Natural killer cell (primary cell): ENCODE data around the gene CMTM6. TPM values are rescaled to one million over a fixed set of nuclear protein-coding genes. Genes with fewer than 3 reads are reported as not detected.

Experiments used
- ATAC-seq, 3 donors: fragments of 150-1000 bp in 2 of 3; fragments of 200-7000 bp in 1 of 3; cut with Tn5 transposase; 1 replicate in 1 of 3; 2 replicates in 2 of 3; pipeline ENCODE4 v1.10.0; 2021; ENCODE audit warnings: mild to moderate bottlenecking in 2 of 3, moderate library complexity in 2 of 3
- DNase-seq, 2 donors: peaks; one replicate each; pipeline versions ENCODE4 v3.0.0 to v3.0.0-alpha.2; 2013 to 2021; ENCODE audit warnings: mixed read lengths in 1 of 2
- H3K27ac ChIP-seq: one replicate; pipeline ENCODE4 v1.5.1; 2013; ENCODE audit warnings: mild to moderate bottlenecking, low read length
- H3K27me3 ChIP-seq: one replicate; pipeline ENCODE4 v1.6.1; 2013; ENCODE audit warnings: low read length; ENCODE audit not compliant: control insufficient read depth, insufficient read depth
- H3K36me3 ChIP-seq: one replicate; pipeline ENCODE4 v1.6.1; 2013; ENCODE audit warnings: low read length; ENCODE audit not compliant: control insufficient read depth, insufficient read depth
- H3K4me1 ChIP-seq: one replicate; pipeline ENCODE4 v1.6.1; 2013; ENCODE audit warnings: low read length; ENCODE audit not compliant: control insufficient read depth, insufficient read depth
- H3K4me3 ChIP-seq: one replicate; pipeline ENCODE4 v1.5.1; 2013; ENCODE audit warnings: low read length
- H3K9me3 ChIP-seq: one replicate; pipeline ENCODE4 v1.6.1; 2013; ENCODE audit warnings: low read length; ENCODE audit not compliant: control insufficient read depth, insufficient read depth
- H3K27ac Mint-ChIP-seq, 2 donors: one replicate each; pipeline ENCODE4 v1.8.0; 2022; ENCODE audit warnings: mild to moderate bottlenecking in 2 of 2, mixed read lengths in 2 of 2, moderate library complexity in 1 of 2
- H3K27me3 Mint-ChIP-seq, 2 donors: one replicate each; pipeline ENCODE4 v1.8.0; 2022; ENCODE audit warnings: low read depth in 2 of 2, mixed read lengths in 2 of 2
- H3K36me3 Mint-ChIP-seq: one replicate; pipeline ENCODE4 v1.8.0; 2022; ENCODE audit warnings: mixed read lengths
- H3K4me1 Mint-ChIP-seq, 2 donors: one replicate each; pipeline ENCODE4 v1.8.0; 2022; ENCODE audit warnings: mixed read lengths in 2 of 2
- H3K4me3 Mint-ChIP-seq: one replicate; pipeline ENCODE4 v1.8.0; 2022; ENCODE audit warnings: mild to moderate bottlenecking, moderate library complexity, mixed read lengths
- H3K9me3 Mint-ChIP-seq, 2 donors: one replicate each; pipeline ENCODE4 v1.8.0; 2022; ENCODE audit warnings: mixed read lengths in 2 of 2
- CTCF ChIP-seq: fragments of 200-600 bp; IDR thresholded peaks from one replicate; pipeline ENCODE4 v1.8.0; 2022; ENCODE audit warnings: antibody characterized with exemption
- WGBS: methylation state at CpG from one replicate; pipeline ENCODE4 v1.1.7; 2013; ENCODE audit warnings: missing lambda C conversion rate; ENCODE audit not compliant: insufficient coverage; 5-methylcytosine and 5-hydroxymethylcytosine counted together
- intact Hi-C: fragments of 100-400 bp; cut with micrococcal nuclease; formaldehyde crosslinking; loops from one replicate; pipeline ENCODE4 v1.14.2; 2022
- total RNA-seq, 4 donors: library from RNA; stranded (reverse); fragments of 120-200 nt in 1 of 4; gene quantifications; one replicate each; pipeline versions ENCODE4 v1.2.3 to v1.2.4, GENCODE V29; 2013 to 2022

The CMTM6 gene
- total RNA-seq, 3 donors from 2014 or later (not counting 1 experiment from before 2014, with no cell fraction given) = 57.4 to 63.6 (median 59.5) TPM

- no peak for TF ChIP-seq CTCF
- Mint-ChIP-seq H3K4me3 (no peak overlapping the region), H3K27ac (peak overlapping the region in 1 of 2 donors; percentile 43), H3K36me3 (no peaks in the 10 kb centered on the region), H3K4me1 (peaks cover 19 to 21% of the 10 kb centered on the region in 2 donors), H3K27me3 (no peaks in the 10 kb centered on the region), H3K9me3 (no peaks in the 10 kb centered on the region)
- peaks cover 2% of the 10 kb centered on the region for H3K4me1 ChIP-seq
- no peak overlapping the region for H3K4me3 ChIP-seq
- no peaks in the 10 kb centered on the region for H3K27me3 ChIP-seq
- H3K27ac ChIP-seq = no peak overlapping the region
- intact Hi-C loops = no loop called here
- H3K36me3 ChIP-seq = peaks cover 19% of the 10 kb centered on the region
- DNase-seq (no peak), ATAC-seq (no peak)
- no peaks in the 10 kb centered on the region for H3K9me3 ChIP-seq
Measured at GRCh38 chr3:32495085-32495484, 7.6 kb downstream of the CMTM6 start.

GRCh38 chr3:32493437-32494414 is 8.9 kb downstream of the CMTM6 start:
- H3K4me1 Mint-ChIP-seq = peaks cover 13 to 14% of the 10 kb centered on the region in 2 donors
- WGBS = 68% methylated on average over 3 of the region's 3 CpGs
- DNase-seq (no peak), ATAC-seq (peak; percentile 38 to 58 (median 53))
- Histone ChIP-seq H3K4me3 (no peak overlapping the region), H3K9me3 (no peaks in the 10 kb centered on the region), H3K27ac (no peak overlapping the region), H3K36me3 (peaks cover 16% of the 10 kb centered on the region), H3K4me1 (peaks cover 2% of the 10 kb centered on the region), H3K27me3 (no peaks in the 10 kb centered on the region)
- intact Hi-C loops = no loop called here
- H3K36me3 Mint-ChIP-seq = no peaks in the 10 kb centered on the region
- H3K9me3 Mint-ChIP-seq = no peaks in the 10 kb centered on the region
- TF ChIP-seq CTCF = no peak
- H3K27me3 Mint-ChIP-seq = no peaks in the 10 kb centered on the region
- H3K4me3 Mint-ChIP-seq = no peak overlapping the region
- no peak overlapping the region for H3K27ac Mint-ChIP-seq

DNA sequence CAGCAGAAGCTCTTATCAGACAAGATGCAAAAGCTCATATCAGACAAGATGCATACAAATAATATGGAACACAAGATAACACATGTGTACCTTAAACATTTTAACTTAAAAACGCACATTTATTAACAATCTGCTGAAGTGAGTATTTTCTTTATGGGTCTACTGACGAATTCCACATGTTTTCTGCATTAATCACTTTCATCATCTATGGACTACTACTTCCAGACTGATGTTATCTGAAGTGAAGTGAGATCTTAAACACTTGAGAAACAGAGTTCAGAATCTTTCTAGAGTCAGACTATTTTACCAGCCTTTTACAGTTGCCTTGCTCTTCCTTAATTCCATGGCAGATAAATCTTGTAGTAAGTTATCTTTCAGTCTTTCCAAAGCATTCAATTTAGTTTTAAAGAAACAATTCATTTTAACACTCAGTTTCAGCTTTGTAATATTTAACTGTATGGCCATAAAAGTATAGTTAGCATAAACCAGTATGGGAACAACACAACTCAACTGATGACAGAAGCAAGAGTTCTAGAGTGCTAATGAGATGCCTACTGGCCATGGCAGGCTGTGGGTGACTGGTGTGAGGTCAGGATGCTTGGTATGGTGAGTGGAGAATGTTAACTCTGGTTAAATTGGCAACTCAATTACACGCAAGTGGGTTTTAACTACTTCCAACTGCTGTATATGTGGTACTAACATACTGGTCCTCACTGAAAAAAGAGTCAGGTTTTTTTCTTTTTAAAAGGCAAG is 9.8 kb downstream of the CMTM6 start:
- WGBS = no CpG with 5 or more reads among the region's 3 CpGs
- no peaks in the 10 kb centered on the region for H3K9me3 Mint-ChIP-seq
- H3K27ac Mint-ChIP-seq = no peak overlapping the region
- Histone ChIP-seq H3K27ac (no peak overlapping the region), H3K27me3 (no peaks in the 10 kb centered on the region), H3K9me3 (no peaks in the 10 kb centered on the region), H3K4me1 (no peaks in the 10 kb centered on the region), H3K4me3 (no peak overlapping the region), H3K36me3 (peaks cover 24% of the 10 kb centered on the region)
- TF ChIP-seq CTCF = no peak
- intact Hi-C loops = no loop called here
- no peak for DNase-seq
- no peaks in the 10 kb centered on the region for H3K27me3 Mint-ChIP-seq
- H3K4me3 Mint-ChIP-seq = no peak overlapping the region
- peak in 1 of 3 donors; percentile 55 for ATAC-seq
- H3K36me3 Mint-ChIP-seq = no peaks in the 10 kb centered on the region
- H3K4me1 Mint-ChIP-seq = peaks cover 13 to 14% of the 10 kb centered on the region in 2 donors
